A549 (cell line): ENCODE results near the gene GSG1L.

Experiments used
- RFX5 ChIP-seq: fragments of 450-650 bp; IDR thresholded peaks from 2 replicates; pipeline ENCODE4 v1.7.1; 2014; ENCODE audit warnings: antibody characterized with exemption, mild to moderate bottlenecking, moderate library complexity
- TF ChIP-seq, protein P1 (sequence below): fragments of 250-450 bp; sonication (Bioruptor Pico); IDR thresholded peaks from 2 replicates; pipeline ENCODE4 v1.5.0; 2020; ENCODE audit warnings: low read depth, mild to moderate bottlenecking, moderate library complexity
- TF ChIP-seq, protein P2 (sequence below): fragments of 450-650 bp; IDR thresholded peaks from 2 replicates; pipeline ENCODE4 v1.6.1; 2014; ENCODE audit warnings: antibody characterized with exemption
- TF ChIP-seq, protein P3 (sequence below): fragments of >200 bp; sonication (Bioruptor Twin); formaldehyde crosslinking; IDR thresholded peaks from 3 replicates; pipeline ENCODE4 v1.5.1; 2016

DNA sequence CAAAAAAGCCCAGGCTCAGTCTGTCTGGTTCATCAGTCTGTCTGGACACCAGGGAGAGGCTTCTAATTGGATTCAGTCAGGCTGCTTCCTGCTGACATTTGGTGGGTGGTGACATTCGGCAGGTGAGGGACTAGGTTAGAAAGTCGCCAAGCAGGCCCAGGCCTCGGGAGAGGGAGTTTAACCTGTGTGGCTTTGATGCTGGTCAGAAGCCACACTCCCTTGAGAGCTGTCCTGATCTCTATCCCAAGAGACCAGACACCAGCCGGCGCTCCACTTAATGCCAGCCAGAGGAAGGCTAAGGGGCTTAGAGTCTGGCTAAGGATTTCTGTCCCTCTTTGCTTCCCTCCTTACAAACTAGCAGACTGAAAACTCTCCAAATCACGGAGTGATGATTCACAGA, 135.0 kb downstream of the GSG1L start:
- no peak for TF ChIP-seq RFX5
- TF ChIP-seq, protein P1, sequence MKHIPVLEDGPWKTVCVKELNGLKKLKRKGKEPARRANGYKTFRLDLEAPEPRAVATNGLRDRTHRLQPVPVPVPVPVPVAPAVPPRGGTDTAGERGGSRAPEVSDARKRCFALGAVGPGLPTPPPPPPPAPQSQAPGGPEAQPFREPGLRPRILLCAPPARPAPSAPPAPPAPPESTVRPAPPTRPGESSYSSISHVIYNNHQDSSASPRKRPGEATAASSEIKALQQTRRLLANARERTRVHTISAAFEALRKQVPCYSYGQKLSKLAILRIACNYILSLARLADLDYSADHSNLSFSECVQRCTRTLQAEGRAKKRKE (CRISPR knock-in tag): no peak
- TF ChIP-seq, protein P2, sequence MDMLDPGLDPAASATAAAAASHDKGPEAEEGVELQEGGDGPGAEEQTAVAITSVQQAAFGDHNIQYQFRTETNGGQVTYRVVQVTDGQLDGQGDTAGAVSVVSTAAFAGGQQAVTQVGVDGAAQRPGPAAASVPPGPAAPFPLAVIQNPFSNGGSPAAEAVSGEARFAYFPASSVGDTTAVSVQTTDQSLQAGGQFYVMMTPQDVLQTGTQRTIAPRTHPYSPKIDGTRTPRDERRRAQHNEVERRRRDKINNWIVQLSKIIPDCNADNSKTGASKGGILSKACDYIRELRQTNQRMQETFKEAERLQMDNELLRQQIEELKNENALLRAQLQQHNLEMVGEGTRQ: no peak
- TF ChIP-seq, protein P3, sequence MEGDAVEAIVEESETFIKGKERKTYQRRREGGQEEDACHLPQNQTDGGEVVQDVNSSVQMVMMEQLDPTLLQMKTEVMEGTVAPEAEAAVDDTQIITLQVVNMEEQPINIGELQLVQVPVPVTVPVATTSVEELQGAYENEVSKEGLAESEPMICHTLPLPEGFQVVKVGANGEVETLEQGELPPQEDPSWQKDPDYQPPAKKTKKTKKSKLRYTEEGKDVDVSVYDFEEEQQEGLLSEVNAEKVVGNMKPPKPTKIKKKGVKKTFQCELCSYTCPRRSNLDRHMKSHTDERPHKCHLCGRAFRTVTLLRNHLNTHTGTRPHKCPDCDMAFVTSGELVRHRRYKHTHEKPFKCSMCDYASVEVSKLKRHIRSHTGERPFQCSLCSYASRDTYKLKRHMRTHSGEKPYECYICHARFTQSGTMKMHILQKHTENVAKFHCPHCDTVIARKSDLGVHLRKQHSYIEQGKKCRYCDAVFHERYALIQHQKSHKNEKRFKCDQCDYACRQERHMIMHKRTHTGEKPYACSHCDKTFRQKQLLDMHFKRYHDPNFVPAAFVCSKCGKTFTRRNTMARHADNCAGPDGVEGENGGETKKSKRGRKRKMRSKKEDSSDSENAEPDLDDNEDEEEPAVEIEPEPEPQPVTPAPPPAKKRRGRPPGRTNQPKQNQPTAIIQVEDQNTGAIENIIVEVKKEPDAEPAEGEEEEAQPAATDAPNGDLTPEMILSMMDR: no peak
